CD4-positive, alpha-beta T cell treated with Interleukin-6 for 4 hours (primary cell): Measurements from ENCODE around the gene SLC25A48.

Experiments used
- DNase-seq: peaks from one replicate; pipeline ENCODE4 v3.0.0-alpha.2; 2020; ENCODE audit warnings: mixed read lengths

Gene SLC25A48

DNA sequence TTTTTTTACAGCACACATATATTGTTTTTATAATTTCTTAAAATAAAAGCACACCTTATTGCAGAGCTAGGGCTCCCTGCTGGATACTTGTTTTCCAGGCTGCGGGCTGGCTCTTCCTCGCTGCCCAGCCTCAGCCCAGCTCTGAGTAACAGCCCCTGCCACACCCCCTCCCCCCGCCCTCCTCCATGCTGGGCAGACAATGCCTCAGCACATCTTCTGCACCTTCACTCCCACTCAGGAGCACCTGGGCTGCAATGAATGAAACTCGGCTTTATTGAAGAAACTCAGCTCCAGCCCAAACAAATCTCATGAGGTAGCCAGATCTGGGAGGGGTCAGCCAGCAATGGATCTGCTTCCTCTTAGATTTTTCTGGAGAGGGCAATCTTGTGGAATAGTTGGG is 51.7 kb downstream of the SLC25A48 start:
- no peak for DNase-seq

DNA sequence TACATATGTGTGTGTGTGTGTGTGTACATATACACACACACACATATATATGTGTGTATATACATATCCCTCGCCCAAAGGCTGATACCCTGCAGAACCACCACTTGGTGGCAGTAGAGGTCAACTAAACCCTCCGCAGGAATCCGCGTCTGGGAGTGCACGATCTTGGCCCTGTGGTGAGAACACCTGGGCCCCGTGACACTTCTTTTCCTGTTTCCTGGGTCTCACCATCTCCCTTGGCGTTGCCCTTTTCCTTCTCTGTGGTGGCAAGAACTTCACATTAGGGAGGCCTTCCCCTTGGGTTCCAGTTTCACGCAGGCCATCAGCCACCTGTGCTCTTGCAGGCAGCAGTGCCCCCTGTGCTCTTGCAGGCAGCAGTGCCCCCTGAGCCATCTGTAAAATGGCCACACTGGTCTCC is 53.0 kb downstream of the SLC25A48 start:
- peak; percentile 62 for DNase-seq

DNA sequence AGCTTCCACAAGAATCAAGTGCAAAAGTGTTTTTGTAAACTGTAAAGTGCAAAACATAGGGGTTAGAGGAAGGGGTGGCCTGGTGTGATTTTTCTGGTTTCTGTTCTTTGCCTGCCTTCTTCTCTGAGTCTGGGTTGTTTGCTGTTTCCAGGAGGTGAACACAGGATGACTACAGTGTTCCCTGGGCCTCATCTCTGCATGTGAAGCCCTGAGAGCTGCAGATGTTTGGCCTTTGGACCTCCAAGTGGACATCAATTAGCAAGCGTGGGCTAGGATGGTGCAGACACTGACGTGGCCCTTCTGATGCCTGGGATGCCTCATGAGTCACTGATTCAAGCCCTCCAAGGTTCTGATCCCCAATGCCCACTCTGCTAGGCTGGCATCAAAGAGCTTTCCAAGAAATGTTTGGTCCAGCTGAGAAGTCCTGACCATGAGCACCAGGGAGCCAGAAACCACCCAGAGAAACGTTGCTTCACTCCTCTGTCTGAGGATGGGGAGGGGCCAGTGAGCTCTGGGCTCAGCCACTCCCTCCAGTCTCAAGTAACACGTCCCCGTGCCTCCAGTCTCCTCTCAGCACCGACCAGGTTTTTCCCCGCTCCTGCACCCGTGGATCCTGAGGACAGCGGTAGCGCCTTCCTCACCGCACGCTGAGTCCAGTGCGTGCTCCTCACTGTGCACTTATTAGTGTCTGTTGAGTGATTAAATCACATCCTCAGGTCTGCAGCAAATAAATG is 53.6 kb downstream of the SLC25A48 start:
- no peak for DNase-seq

DNA sequence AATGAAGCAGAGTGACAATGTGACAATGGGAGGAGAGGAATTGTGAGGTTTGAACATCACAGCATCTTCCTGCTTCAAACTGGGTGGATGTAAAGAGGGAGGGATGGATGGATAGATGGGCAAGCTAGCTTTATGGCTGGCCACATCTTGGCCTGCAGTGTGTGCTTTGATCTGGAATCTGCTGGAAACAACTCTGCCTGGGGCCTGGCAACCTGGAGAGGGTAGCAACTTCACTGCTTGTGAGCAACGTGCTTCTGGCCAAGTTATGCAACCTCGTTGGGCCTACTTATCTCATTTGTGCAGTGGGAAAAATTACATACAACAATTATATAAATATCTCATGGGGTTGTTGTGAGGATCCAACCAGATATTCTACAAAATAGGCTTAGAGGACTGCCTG is 55.8 kb downstream of the SLC25A48 start:
- DNase-seq, result no peak

DNA sequence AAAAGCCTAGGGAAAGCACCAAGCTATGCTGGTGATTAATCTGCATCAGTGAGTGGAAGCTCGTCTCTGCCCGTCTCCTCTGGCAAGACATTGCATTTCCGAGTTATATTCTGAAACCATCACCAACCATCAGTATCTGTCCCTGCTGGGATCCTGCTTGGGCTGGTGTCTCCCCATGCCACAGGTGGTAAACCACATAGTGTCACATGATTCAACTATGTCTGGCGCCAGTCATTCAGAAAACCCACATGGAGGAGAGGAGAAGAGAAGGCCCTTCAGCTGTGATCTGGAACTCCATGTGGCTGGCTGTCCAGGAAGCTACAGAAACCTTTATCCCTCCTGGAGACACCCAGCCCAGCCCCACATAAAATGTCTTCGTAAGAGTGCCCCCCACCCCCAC is 56.4 kb downstream of the SLC25A48 start:
- no peak for DNase-seq

DNA sequence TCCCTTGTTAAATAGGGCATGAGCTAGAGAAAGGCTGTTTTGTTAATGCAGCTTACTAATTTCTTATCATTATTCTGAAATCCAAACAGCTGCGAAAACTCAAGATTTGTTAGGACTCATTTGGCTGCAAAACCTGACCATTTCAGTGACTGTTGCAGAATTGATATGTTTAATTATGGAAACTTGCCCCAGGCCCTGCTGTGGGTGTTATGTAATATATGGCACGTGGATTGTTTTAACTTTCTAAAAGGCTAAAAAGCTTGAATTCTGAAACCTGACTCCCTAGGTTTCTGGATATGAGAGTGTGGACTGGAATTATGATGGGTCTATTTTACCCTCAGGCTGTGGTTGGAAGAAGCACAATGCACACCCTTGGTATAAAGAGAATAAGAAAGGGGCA is 56.8 kb downstream of the SLC25A48 start:
- DNase-seq, result no peak

DNA sequence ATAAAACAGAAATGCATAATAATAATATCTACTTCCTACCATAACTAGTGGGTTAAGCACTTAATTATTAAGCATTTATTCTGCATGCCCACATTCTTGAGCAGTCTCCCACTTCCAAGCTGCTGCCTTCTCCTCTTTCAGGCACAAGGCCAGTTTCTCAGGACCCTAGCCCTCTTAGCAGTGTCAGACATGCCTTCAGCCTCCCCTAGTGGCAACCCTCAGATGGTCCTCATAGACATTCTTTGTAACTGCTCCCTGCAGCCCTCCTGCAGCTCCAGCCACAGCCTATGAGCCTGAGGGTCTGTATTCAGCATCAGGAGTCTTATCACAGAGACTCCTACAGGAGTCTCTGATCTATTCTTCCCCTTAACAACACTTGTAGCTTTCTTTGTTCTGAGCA is 57.3 kb downstream of the SLC25A48 start:
- DNase-seq, result no peak

DNA sequence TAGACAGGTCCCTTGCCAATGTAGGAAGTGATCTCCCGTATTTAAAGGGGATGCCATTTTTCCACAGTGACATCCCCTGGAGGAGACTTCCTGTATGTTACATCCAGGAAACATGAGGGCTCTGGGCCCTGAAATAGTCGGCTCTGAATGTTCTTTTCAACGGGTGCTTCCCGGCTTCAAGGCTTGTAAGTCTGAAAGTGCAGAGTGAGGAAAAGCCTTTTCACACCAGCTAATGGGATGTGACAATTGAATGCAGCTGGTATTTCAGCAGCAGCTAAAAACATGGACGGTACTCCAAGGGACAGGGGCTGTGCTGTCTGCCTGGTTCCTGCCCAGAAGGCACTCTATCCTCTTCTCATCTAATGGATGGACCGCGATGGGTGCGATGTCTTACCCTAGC is 59.8 kb downstream of the SLC25A48 start:
- DNase-seq, result no peak

DNA sequence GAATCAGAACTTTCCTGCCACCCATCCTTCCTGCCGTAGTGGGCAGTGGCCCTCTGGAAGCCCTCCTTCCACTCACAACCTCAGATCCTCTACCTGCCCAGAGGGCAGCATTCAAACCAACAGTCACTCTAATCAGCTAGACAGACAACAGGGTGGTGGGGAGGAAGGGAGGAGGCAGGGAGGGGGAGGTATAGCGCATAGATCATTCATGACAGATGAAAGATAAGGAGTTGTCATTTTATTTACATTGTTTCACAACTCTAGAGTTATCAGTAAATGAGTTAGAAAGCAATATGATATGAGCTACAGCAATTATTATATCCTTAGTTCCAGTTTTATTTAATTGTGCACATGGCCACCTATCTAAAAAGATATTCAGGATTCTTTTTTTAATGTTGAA is 60.3 kb downstream of the SLC25A48 start:
- DNase-seq, result no peak

DNA sequence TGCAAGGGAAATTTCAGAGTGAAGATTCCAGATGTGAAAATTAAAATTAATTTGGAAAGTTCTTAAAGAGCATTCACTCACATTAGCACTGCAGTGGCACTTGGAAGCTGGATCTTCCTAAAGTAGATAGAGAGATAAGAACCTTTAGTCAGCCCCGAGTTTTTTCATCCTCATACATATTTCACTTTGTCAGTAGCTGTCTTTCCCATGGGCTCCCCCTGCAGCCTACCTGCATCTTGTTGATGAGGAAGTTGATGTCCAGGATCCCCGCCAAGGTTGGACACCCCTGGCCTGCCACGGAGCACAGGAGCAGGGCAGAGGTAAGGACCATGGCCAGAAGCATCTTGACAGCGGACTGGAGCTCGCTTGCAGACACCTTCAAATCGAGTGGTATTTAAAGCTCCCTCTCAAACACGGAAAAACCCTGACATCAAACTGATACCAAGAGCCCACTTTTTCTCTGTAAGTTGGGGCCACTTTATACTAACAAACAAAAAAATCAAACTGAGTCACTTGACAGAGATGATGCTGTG is 61.1 kb downstream of the SLC25A48 start, which contains the start of gene IL9:
IL9 (minus strand) TSS at position 368 of the 533 bp plus-strand sequence; CDS start at position 343, 25 bp downstream.
- no peak for DNase-seq

DNA sequence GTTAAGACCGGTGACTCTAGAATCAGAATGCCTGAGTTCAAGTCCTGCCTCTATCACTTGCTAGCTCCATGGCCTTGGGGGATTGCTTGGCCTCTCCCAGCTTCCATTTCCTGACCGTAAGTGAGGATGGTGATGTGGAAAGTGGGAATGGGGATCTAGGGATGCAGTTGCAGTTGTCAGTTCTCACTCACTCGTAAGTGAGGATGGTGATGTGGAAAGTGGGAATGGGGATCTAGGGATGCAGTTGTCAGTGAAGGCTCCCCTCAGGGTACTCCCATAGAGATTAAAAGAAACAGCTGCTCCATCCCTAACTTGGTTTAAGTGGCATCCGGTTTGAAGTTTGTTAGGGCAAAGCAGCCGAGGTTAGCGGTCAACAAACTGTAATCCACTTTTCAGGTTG is 64.2 kb downstream of the SLC25A48 start:
- DNase-seq, result no peak

DNA sequence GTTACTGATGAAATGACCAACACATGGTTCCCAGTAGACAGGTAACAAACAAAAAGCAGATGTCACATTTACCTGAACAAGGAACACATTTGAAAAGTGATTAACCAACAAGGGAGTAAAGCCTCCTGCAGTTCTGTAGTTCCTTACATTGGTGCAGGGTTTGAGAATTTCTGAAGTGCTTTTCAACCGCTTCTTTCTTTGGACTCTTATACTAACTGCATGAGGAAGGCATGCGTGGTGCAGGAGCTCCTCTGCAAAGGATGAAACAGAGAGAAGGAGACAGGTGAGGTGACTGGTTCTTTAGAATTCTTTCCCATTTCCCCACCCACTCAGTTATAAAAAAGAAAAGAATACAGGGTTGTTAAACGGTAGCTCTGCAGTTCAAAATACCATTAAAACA is 65.8 kb downstream of the SLC25A48 start:
- DNase-seq, result no peak

DNA sequence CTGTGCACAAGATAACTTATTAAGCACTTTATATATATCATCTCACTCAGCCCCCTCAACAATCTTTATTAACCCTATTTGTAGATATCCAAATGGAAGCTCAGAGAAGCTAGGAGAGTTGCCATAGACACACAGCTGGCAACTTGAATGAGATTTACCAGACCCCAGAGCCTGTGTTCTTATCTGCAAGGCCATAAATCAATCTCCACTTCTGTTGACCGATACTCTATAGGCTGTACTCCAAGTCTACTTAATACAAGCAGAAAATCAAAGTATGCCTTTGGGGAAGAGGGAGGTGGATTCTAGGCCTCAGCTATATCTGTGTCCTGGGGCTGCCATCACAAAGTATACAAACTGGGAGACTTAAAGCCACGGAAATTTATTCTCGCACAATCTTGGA is 67.2 kb downstream of the SLC25A48 start:
- DNase-seq, result no peak

DNA sequence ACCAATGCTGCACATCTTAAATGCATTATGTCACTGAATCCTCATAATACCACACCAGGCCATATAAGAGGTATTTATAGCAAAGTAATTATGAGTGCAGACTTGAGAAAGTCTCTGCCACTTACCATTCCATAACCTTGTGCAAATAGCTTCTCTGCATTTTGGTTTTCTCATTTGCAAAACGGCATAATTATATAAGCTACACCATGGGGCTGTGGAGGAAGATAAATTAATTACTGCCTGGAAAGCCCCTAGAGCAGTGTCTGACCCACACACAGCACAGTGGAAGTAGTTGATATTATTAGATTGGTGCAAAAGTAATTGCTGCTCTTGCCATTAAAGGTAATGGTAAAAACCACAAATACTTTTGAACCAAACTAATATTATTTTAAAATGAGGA is 70.7 kb downstream of the SLC25A48 start:
- DNase-seq, result no peak

DNA sequence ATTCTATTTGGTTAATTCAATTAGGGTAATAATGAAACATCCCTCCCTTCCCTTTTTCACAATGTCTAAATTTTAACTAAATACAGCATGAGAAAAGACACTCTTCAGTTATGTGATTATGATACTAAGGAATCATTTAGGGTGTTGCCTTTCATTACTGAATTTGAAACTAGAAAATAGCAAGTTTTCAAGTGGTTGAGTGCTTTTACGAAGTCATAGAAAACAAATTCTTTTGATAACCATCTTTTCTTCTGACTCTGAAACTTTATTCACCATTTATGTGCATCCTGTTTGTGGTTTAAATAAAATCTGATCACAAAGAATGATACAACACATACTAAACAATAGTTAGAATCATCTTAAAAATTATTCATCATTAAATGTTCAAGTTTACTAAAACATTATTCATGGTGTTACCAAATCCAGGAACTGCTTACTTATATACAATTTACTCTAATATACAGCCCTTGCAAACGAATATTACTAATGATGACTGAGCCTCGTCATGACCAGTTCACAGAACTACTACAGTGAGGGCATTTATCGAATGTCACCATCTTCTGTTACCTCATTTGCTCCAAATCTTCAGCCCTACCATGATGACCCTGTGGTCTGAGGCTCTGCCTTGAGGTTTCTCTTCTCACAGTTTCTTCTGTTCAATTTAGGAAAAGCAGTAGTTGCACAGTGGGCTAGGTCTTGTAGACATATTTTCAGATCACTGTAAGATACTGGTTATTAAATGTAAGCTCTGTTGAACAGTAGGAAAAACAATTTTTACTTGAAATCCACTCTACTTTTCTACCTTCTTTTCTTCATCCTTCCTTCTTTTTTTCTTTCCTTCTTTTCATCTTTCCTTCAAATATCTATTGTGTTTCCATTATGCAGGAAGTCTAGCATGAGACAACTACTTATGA is 79.5 kb downstream of the SLC25A48 start:
- DNase-seq, result no peak

DNA sequence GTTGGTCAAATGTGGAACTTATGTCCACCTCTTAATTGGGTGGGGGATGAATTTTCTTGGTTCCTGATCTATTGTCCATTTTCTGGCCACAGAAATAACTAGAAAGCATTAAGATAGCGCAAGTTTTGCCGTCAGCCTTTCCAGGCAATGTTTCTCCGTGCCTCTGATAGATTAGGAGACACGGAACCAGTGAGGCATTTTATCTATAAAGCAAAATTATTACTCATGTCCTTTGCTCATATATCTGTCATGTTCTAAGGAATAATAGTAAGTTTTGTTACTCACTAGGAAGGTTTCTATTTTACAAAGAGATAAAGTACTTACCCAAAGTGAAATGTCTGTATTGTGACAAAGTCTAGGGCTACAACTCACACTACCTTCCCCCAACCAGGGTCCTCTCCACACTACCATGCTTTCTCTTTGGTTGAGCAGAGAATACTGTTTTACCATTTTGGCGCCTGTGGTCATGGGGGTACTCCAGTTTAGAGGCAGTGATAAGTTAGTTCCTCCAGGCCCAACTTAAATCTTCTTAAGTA is 81.1 kb downstream of the SLC25A48 start:
- DNase-seq, result no peak

DNA sequence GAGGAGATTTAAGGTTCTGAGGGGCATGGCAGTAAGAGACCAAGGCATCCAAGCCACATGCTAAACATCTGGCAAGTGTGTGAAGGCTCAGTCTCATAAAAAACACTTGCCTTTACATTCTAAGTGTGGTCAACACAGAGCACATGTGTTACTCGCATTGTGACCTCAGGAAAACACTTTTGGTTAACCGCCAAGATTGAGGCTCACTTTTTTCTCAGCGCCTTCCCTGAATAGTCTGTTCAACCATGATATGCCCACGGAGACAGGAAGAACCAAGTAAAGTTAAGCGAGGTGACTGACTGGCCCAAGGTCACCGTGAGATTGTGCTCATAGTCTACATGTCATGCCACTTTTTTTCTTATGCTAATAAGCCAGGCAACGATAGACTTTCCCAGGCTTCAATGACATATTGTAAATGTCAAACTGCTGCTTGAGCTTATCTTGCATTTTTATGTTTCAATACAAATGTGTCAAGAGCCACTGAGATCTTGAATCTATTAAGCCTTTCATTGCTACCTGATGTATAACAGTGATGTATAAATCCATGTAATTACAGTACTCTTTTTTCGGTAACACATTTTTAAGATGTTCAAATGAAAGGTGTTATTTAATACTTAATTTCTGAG is 82.3 kb downstream of the SLC25A48 start:
- no peak for DNase-seq

DNA sequence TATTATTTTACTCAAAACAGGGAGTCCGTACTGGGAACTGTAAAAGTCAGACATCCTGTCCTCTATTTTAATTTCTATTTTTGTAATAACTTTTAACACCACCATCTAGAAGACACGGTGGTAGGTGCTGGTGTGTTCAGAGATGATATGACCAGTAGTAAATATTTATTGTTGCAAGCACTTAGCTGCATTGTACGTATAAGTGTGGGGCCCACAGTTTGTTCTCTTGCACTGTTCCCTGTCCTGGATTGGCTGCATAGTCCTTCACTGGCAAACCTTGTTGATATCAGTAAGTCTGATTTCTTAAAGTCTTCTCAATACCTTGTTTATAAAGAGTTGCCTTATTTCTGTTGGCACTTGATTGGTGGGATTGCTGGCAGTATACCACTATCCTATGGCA is 85.7 kb downstream of the SLC25A48 start:
- DNase-seq, result no peak

DNA sequence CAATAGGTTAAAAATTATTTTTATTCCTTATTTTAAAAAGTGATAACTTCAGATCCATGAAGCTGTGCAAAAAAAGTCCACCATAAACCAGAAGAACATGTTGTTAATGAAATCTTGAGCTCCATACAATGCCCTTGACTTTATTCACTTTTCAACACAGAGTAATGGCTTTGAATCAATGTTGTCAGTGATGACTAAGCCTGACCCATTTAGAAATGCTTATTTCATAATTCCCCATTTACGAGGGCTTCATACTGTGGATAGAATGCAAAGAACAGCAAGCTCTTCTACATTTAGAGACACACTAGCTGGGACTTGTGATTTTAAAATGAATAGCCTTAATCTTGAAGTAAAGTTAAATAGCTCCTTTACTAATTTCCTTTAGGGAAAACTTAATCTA is 86.9 kb downstream of the SLC25A48 start:
- DNase-seq, result no peak

DNA sequence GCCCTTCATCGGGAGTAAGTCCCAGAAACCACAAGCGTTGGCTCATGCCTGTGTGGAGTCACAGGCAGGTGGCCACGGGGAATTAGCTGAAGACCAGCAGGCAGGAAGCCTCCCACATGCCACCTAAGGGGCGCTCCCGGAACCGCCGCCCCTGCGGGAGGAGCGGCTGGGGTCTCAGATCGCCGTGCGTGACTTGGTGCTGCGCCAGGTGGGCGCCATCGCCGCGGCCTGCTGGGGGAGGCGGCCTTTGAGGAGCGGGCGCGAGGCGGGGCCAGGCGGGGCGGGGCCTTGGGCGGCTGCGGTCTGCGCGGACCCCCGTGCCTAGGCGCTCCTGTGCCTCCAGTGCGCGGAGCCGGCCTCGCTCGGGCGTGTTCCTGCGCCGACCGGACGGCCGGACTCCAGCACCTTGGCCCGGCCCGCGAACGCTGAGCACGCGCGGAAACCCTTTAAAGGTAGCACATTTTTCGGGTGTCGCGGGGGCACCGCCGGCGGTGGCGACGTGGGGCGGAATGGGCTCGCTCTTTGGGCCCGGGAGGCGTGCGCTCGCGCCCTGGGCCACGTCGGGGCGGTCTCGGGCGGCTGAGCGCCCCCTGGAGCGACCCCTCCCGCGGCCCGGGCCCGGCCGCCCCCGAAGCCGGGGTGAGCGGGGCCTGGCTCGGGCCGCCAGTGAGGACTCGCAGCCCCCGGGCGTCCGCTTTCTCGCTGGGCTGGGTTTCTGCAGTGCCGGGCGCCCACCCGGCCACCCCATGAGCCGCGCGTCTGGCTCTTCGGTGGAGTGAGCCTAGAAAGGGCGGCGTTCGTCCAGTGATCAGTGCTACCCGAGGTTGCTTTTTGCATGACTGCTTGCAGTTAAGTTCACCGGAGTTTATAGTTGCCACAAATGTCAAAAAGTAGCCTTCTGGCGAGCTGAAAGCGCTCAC is 95.8 kb downstream of the SLC25A48 start:
- DNase-seq, result no peak

DNA sequence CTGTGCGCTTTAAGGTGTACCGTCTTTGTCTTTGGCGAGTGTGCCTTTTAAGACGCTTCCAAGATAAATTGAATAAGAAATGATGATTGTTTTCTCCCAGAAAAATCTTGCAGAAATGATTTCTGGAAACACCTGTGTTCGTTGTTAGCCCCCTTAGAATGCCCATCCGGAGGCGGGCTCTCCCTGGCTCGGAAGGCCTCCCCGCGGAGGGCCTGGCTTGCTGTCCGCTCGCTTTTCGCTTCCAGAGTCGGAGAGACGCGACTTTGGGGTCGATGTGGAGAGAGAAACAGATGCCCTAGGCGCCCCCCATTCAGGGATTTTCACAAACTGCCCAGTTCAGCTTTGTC is 96.5 kb downstream of the SLC25A48 start:
- DNase-seq, result no peak

DNA sequence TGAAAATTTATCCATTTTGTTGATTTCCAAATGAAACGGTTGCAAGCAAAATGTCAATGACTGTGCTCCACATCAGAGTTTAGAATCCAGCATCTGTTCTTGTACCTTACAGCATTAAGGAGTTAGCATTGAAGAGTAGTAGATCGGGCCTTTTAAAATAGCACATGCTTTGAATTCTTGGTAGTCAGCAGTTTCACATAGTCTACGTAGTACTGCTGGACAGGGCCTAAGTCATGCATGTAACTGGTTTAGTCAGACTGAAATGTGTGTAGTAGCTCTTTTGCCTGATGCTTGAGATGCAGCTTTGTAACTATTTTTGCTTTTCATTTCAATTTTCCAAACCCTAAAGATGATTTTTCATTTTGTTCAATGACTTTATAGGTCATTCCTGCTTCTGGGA is 100.5 kb downstream of the SLC25A48 start:
- DNase-seq, result no peak
